Panc1 (cell line): ENCODE results near the gene RANBP3.

Source experiments
- POLR2AphosphoS5 ChIP-seq: IDR thresholded peaks from 2 replicates; pipeline ENCODE4 v1.6.1; 2012; ENCODE audit warnings: mild to moderate bottlenecking, low read depth, low read length, moderate library complexity
- SIN3A ChIP-seq: IDR thresholded peaks from 2 replicates; pipeline ENCODE4 v1.6.1; 2012; ENCODE audit warnings: low read depth, mild to moderate bottlenecking, low read length, moderate library complexity, borderline replicate concordance; ENCODE audit not compliant: insufficient read depth
- TCF7L2 ChIP-seq: IDR thresholded peaks from 2 replicates; pipeline ENCODE4 v1.6.1; 2011; ENCODE audit warnings: mild to moderate bottlenecking, low read depth, low read length, inconsistent platforms
- TF ChIP-seq, protein P1 (sequence below): fragments of 450-650 bp; IDR thresholded peaks from 2 replicates; pipeline ENCODE4 v1.5.1; 2017; ENCODE audit warnings: mild to moderate bottlenecking
- TF ChIP-seq, protein P2 (sequence below), 2 experiments: IDR thresholded peaks; 2 replicates each; pipeline ENCODE4 v1.6.1; 2011 to 2012; ENCODE audit warnings: low read depth in 2 of 2, control low read depth in 1 of 2, low read length in 1 of 2, mild to moderate bottlenecking in 1 of 2, moderate library complexity in 1 of 2; ENCODE audit not compliant: insufficient read depth in 1 of 2

DNA sequence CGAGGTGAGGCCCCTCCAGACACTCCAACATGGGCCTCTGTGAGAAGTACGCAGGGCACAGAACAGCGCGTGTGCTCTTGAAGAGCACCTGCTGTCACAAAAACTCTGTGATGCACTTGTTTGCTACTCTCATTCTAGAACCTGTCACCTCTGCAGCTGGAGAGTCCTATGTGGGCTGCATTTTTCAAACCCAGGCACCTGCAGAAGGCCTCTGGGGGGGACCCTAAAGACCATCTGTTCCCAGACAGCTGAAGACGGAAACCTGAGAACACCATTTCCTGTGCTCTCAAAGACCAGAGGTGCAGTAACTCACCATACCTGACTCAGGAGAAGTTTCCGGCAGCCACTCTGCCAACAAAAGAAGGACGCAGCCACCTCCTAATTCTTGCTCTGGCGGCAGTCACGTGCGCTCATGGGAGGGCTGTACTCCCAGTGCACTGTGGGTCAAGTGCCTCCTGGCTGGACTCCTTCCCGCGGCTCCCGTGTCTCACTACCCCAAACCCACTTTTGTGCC lies 28.1 kb downstream of the RANBP3 start:
- TF ChIP-seq, protein P1, sequence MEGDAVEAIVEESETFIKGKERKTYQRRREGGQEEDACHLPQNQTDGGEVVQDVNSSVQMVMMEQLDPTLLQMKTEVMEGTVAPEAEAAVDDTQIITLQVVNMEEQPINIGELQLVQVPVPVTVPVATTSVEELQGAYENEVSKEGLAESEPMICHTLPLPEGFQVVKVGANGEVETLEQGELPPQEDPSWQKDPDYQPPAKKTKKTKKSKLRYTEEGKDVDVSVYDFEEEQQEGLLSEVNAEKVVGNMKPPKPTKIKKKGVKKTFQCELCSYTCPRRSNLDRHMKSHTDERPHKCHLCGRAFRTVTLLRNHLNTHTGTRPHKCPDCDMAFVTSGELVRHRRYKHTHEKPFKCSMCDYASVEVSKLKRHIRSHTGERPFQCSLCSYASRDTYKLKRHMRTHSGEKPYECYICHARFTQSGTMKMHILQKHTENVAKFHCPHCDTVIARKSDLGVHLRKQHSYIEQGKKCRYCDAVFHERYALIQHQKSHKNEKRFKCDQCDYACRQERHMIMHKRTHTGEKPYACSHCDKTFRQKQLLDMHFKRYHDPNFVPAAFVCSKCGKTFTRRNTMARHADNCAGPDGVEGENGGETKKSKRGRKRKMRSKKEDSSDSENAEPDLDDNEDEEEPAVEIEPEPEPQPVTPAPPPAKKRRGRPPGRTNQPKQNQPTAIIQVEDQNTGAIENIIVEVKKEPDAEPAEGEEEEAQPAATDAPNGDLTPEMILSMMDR, result no peak
- TF ChIP-seq, protein P2, sequence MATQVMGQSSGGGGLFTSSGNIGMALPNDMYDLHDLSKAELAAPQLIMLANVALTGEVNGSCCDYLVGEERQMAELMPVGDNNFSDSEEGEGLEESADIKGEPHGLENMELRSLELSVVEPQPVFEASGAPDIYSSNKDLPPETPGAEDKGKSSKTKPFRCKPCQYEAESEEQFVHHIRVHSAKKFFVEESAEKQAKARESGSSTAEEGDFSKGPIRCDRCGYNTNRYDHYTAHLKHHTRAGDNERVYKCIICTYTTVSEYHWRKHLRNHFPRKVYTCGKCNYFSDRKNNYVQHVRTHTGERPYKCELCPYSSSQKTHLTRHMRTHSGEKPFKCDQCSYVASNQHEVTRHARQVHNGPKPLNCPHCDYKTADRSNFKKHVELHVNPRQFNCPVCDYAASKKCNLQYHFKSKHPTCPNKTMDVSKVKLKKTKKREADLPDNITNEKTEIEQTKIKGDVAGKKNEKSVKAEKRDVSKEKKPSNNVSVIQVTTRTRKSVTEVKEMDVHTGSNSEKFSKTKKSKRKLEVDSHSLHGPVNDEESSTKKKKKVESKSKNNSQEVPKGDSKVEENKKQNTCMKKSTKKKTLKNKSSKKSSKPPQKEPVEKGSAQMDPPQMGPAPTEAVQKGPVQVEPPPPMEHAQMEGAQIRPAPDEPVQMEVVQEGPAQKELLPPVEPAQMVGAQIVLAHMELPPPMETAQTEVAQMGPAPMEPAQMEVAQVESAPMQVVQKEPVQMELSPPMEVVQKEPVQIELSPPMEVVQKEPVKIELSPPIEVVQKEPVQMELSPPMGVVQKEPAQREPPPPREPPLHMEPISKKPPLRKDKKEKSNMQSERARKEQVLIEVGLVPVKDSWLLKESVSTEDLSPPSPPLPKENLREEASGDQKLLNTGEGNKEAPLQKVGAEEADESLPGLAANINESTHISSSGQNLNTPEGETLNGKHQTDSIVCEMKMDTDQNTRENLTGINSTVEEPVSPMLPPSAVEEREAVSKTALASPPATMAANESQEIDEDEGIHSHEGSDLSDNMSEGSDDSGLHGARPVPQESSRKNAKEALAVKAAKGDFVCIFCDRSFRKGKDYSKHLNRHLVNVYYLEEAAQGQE (IDR thresholded peaks at IDR 0.05; ENCODE audit: insufficient read depth in 1 of 2, low read depth in 2 of 2, low read length in 1 of 2), result no peak
- no peak for TF ChIP-seq SIN3A
- TF ChIP-seq TCF7L2, result no peak
- TF ChIP-seq POLR2AphosphoS5, result no peak
